Measurements from ENCODE around the gene CREB5. TPM values are rescaled to one million over a fixed set of nuclear protein-coding genes. Genes with fewer than 3 reads are reported as not detected.

CREB5 gene
- polyA plus RNA-seq, 1 donor from 2014 or later: 3.7 TPM

DNA sequence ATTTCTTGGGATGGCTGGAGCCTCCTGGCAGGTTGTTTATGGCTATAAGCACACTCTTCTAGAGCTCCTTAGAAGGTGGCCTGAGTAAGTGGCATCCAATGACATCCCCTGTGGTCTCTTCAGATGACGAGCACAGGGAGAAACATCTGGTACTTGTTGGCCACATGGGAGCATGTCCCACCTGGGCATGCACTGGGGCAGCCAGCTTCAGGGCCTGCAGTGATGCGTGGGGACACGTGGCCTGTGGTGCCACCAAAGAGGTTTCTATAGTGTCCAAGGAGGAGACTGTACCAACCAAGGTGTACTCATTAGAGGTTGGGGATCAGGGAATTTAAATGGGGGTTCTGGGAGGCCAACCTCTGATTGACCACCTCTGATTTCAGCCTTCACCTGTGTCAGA lies 420.4 kb downstream of the CREB5 start:
- no peaks in the 10 kb centered on the region for H3F3A ChIP-seq (ENCODE audit: insufficient read depth, low read length, poor library complexity, severe bottlenecking)
- no peak for TF ChIP-seq RAD21 (conservative IDR thresholded peaks at IDR 0.05)
- TF ChIP-seq SMC3 (conservative IDR thresholded peaks at IDR 0.05; ENCODE audit: poor library complexity): no peak
- no peak overlapping the region for H2AFZ ChIP-seq (ENCODE audit: low read depth, low read length)
- no peaks in the 10 kb centered on the region for H3K9me2 ChIP-seq (ENCODE audit: insufficient read depth, low read length)
- H3K36me3 ChIP-seq (ENCODE audit: insufficient read depth, low read length): no peaks in the 10 kb centered on the region
- H4K20me1 ChIP-seq (ENCODE audit: insufficient read depth): no peaks in the 10 kb centered on the region
- H3K27ac ChIP-seq (ENCODE audit: low read length): no peak overlapping the region
- H3K4me3 ChIP-seq (ENCODE audit: low read length): no peak overlapping the region
- H3K9me3 ChIP-seq (ENCODE audit: low read length): no peaks in the 10 kb centered on the region
- H3K4me2 ChIP-seq (ENCODE audit: low read length): no peak overlapping the region
- no peaks in the 10 kb centered on the region for H3K79me2 ChIP-seq (replicated peaks; ENCODE audit: insufficient read depth, low read length)
- H3K9ac ChIP-seq (ENCODE audit: low read length): no peak overlapping the region
- H3K27me3 ChIP-seq (ENCODE audit: insufficient read depth, low read depth, low read length): no peaks in the 10 kb centered on the region

GRCh38 chr7:28835800-28836199 lies 423.5 kb downstream of the CREB5 start:
- Histone ChIP-seq H3F3A (ENCODE audit: insufficient read depth, low read length, poor library complexity, severe bottlenecking) (no peaks in the 10 kb centered on the region), H3K9me3 (ENCODE audit: low read length) (no peaks in the 10 kb centered on the region), H2AFZ (ENCODE audit: low read depth, low read length) (no peak overlapping the region), H3K9me2 (ENCODE audit: insufficient read depth, low read length) (no peaks in the 10 kb centered on the region), H3K4me3 (ENCODE audit: low read length) (no peak overlapping the region), H3K36me3 (ENCODE audit: insufficient read depth, low read length) (no peaks in the 10 kb centered on the region), H3K27me3 (ENCODE audit: insufficient read depth, low read depth, low read length) (no peaks in the 10 kb centered on the region), H3K79me2 (replicated peaks; ENCODE audit: insufficient read depth, low read length) (no peaks in the 10 kb centered on the region), H3K4me2 (ENCODE audit: low read length) (no peak overlapping the region), H4K20me1 (ENCODE audit: insufficient read depth) (no peaks in the 10 kb centered on the region), H3K27ac (ENCODE audit: low read length) (no peak overlapping the region), H3K9ac (ENCODE audit: low read length) (no peak overlapping the region)
- no peak for TF ChIP-seq EZH2 (IDR thresholded peaks at IDR 0.05; ENCODE audit: borderline replicate concordance, insufficient read depth, low read length, poor library complexity, severe bottlenecking)
- TF ChIP-seq SMC3 (conservative IDR thresholded peaks at IDR 0.05; ENCODE audit: poor library complexity): no peak
- no peak for TF ChIP-seq TAF1 (IDR thresholded peaks at IDR 0.05; ENCODE audit: low read depth)
- no peak for TF ChIP-seq EP300 (conservative IDR thresholded peaks at IDR 0.05; ENCODE audit: poor library complexity, severe bottlenecking)
- TF ChIP-seq POLR2AphosphoS5 (IDR thresholded peaks at IDR 0.05): no peak
- no peak for TF ChIP-seq RAD21 (conservative IDR thresholded peaks at IDR 0.05)
- TF ChIP-seq, protein P1, sequence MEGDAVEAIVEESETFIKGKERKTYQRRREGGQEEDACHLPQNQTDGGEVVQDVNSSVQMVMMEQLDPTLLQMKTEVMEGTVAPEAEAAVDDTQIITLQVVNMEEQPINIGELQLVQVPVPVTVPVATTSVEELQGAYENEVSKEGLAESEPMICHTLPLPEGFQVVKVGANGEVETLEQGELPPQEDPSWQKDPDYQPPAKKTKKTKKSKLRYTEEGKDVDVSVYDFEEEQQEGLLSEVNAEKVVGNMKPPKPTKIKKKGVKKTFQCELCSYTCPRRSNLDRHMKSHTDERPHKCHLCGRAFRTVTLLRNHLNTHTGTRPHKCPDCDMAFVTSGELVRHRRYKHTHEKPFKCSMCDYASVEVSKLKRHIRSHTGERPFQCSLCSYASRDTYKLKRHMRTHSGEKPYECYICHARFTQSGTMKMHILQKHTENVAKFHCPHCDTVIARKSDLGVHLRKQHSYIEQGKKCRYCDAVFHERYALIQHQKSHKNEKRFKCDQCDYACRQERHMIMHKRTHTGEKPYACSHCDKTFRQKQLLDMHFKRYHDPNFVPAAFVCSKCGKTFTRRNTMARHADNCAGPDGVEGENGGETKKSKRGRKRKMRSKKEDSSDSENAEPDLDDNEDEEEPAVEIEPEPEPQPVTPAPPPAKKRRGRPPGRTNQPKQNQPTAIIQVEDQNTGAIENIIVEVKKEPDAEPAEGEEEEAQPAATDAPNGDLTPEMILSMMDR (IDR thresholded peaks at IDR 0.05; ENCODE audit: poor library complexity, severe bottlenecking): no peak
- TF ChIP-seq, protein P2, sequence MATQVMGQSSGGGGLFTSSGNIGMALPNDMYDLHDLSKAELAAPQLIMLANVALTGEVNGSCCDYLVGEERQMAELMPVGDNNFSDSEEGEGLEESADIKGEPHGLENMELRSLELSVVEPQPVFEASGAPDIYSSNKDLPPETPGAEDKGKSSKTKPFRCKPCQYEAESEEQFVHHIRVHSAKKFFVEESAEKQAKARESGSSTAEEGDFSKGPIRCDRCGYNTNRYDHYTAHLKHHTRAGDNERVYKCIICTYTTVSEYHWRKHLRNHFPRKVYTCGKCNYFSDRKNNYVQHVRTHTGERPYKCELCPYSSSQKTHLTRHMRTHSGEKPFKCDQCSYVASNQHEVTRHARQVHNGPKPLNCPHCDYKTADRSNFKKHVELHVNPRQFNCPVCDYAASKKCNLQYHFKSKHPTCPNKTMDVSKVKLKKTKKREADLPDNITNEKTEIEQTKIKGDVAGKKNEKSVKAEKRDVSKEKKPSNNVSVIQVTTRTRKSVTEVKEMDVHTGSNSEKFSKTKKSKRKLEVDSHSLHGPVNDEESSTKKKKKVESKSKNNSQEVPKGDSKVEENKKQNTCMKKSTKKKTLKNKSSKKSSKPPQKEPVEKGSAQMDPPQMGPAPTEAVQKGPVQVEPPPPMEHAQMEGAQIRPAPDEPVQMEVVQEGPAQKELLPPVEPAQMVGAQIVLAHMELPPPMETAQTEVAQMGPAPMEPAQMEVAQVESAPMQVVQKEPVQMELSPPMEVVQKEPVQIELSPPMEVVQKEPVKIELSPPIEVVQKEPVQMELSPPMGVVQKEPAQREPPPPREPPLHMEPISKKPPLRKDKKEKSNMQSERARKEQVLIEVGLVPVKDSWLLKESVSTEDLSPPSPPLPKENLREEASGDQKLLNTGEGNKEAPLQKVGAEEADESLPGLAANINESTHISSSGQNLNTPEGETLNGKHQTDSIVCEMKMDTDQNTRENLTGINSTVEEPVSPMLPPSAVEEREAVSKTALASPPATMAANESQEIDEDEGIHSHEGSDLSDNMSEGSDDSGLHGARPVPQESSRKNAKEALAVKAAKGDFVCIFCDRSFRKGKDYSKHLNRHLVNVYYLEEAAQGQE (IDR thresholded peaks at IDR 0.05; ENCODE audit: borderline replicate concordance): no peak
- no peak for TF ChIP-seq MXI1 (conservative IDR thresholded peaks at IDR 0.05; ENCODE audit: poor library complexity, severe bottlenecking)

DNA sequence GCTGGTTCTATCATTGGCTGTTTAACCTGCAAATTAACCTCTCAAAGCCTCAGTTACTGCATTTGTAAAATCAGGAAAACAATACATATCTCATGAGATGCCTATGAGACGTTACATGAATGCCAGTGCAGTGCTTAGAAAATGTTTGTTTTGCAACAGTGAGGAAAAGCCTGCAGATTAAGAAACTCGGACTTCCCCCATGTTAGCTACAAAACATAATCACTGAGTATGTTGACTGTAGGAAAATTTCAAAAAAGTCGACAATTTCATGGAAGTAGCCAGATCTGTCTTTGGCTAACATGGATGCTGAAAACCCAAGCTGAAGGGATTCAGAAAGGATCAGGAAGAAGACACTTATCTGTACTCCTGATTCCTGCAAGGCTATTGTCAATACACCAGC lies 424.4 kb downstream of the CREB5 start:
- H3K79me2 ChIP-seq (replicated peaks; ENCODE audit: insufficient read depth, low read length): no peaks in the 10 kb centered on the region
- H3F3A ChIP-seq (ENCODE audit: insufficient read depth, low read length, poor library complexity, severe bottlenecking): no peaks in the 10 kb centered on the region
- H4K20me1 ChIP-seq (ENCODE audit: insufficient read depth): no peaks in the 10 kb centered on the region
- H3K9me2 ChIP-seq (ENCODE audit: insufficient read depth, low read length): no peaks in the 10 kb centered on the region
- H3K9ac ChIP-seq (ENCODE audit: low read length): no peak overlapping the region
- no peaks in the 10 kb centered on the region for H3K36me3 ChIP-seq (ENCODE audit: insufficient read depth, low read length)
- TF ChIP-seq POLR2AphosphoS5 (IDR thresholded peaks at IDR 0.05) (no peak), EP300 (conservative IDR thresholded peaks at IDR 0.05; ENCODE audit: poor library complexity, severe bottlenecking) (no peak)
- no peak overlapping the region for H2AFZ ChIP-seq (ENCODE audit: low read depth, low read length)
- H3K4me3 ChIP-seq (ENCODE audit: low read length): no peak overlapping the region
- H3K27me3 ChIP-seq (ENCODE audit: insufficient read depth, low read depth, low read length): no peaks in the 10 kb centered on the region
- H3K27ac ChIP-seq (ENCODE audit: low read length): no peak overlapping the region
- no peaks in the 10 kb centered on the region for H3K9me3 ChIP-seq (ENCODE audit: low read length)
- no peak overlapping the region for H3K4me2 ChIP-seq (ENCODE audit: low read length)
